ENCODE measurements around the gene RETREG3. TPM values are rescaled to one million over a fixed set of nuclear protein-coding genes. Genes with fewer than 3 reads are reported as not detected.

The RETREG3 gene
- polyA plus RNA-seq, 4 donors = 8.4 to 42.3 (median 17.0) TPM

DNA sequence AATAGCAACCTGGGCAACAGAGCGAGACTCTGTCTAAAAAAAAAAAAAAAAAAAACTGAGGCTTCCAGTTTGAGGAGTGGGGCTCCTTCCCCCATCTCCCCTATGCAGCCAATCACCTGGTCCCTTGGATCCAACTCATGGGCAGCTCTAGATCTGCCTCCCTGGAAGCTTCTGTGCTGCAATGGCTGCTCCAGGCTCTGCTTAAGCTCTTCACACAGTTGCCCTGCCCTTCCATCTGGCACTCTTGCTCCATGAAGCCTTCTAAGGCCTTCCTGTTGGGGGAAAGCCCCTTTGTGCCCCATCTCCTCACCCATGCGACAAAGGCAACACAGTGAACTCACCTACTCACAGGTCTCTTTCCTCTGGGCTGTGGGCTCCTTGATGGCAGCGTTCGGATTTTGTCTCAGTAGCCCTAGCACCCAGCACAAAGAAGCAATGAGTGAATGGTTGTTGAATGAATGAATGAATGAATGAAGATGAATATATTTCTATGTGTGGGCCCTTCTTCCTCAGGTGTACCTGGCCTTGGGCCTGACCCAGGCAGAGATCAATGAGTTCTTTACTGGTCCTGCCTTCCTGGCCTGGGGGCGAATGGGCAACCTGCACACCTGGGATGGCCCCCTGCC is 71.2 kb downstream of the RETREG3 start:
- FAIRE-seq (no peak), DNase-seq (no peak)
- H3K4me1 ChIP-seq (ENCODE audit: control insufficient read depth in 3 of 3, insufficient read depth in 2 of 3, low read depth in 1 of 3, low read length in 2 of 3) = peaks cover 3 to 28% (median 11%) of the 10 kb centered on the region in 3 donors
- peaks cover 0 to 53% (median 0%) of the 10 kb centered on the region in 3 donors for H3K36me3 ChIP-seq (ENCODE audit: control insufficient read depth in 3 of 3, insufficient read depth in 2 of 3, low read depth in 1 of 3, low read length in 3 of 3)
- 92 to 94% (median 93%) methylated on average over 5 of the region's 5 CpGs for WGBS, 3 donors
- H3K27ac ChIP-seq (ENCODE audit: low read depth in 1 of 3, low read length in 2 of 3) = no peak overlapping the region
- H3K4me3 ChIP-seq (ENCODE audit: low read depth in 1 of 3, low read length in 3 of 3) = no peak overlapping the region
- H3K27me3 ChIP-seq (ENCODE audit: control insufficient read depth in 3 of 3, insufficient read depth in 3 of 3, low read length in 3 of 3) = no peaks in the 10 kb centered on the region
- H3K9me3 ChIP-seq (ENCODE audit: control insufficient read depth in 2 of 2, insufficient read depth in 1 of 2, low read depth in 1 of 2, low read length in 1 of 2) = no peaks in the 10 kb centered on the region

DNA sequence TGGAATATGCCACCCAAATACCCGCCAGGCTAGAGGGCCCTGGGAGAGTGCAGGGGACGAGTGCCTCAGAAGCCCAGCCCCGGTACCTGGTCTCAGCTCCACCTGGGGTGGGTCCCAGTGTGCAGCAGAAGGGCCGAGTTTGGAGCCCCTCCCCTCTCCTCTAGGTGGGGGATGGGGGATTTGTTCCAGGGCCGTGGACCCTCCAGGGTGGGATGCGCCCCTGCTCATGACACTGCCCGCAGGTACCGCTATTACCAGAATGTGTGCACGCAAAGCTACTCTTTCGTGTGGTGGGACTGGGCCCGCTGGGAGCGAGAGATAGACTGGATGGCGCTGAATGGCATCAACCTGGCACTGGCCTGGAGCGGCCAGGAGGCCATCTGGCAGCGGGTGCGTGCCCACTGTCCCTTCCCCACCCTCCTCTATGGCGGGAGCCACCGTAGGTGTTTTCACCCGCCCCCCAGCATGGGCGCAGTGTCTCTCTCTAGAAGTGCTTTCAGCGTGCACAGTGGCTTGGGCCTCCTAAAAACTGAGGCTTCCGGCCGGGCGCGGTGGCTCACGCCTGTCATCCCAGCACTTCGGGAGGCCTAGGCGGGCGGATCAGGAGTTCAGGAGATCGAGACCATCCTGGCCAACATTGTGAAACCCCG is 71.9 kb downstream of the RETREG3 start:
- FAIRE-seq = no peak
- no peak for DNase-seq
- peaks cover 0 to 47% (median 0%) of the 10 kb centered on the region in 3 donors for H3K36me3 ChIP-seq (ENCODE audit: control insufficient read depth in 3 of 3, insufficient read depth in 2 of 3, low read depth in 1 of 3, low read length in 3 of 3)
- no peaks in the 10 kb centered on the region for H3K27me3 ChIP-seq (ENCODE audit: control insufficient read depth in 3 of 3, insufficient read depth in 3 of 3, low read length in 3 of 3)
- 85 to 87% (median 86%) methylated on average over 29 to 31 of the region's 31 CpGs for WGBS, 3 donors
- H3K9me3 ChIP-seq (ENCODE audit: control insufficient read depth in 2 of 2, insufficient read depth in 1 of 2, low read depth in 1 of 2, low read length in 1 of 2) = no peaks in the 10 kb centered on the region
- H3K4me1 ChIP-seq (ENCODE audit: control insufficient read depth in 3 of 3, insufficient read depth in 2 of 3, low read depth in 1 of 3, low read length in 2 of 3) = peaks cover 3 to 28% (median 11%) of the 10 kb centered on the region in 3 donors
- peak overlapping the region; percentile 69 to 80 (median 79) for H3K4me3 ChIP-seq (ENCODE audit: low read depth in 1 of 3, low read length in 3 of 3)
- peak overlapping the region in 2 of 3 donors; percentile 76 to 88 for H3K27ac ChIP-seq (ENCODE audit: low read depth in 1 of 3, low read length in 2 of 3)

DNA sequence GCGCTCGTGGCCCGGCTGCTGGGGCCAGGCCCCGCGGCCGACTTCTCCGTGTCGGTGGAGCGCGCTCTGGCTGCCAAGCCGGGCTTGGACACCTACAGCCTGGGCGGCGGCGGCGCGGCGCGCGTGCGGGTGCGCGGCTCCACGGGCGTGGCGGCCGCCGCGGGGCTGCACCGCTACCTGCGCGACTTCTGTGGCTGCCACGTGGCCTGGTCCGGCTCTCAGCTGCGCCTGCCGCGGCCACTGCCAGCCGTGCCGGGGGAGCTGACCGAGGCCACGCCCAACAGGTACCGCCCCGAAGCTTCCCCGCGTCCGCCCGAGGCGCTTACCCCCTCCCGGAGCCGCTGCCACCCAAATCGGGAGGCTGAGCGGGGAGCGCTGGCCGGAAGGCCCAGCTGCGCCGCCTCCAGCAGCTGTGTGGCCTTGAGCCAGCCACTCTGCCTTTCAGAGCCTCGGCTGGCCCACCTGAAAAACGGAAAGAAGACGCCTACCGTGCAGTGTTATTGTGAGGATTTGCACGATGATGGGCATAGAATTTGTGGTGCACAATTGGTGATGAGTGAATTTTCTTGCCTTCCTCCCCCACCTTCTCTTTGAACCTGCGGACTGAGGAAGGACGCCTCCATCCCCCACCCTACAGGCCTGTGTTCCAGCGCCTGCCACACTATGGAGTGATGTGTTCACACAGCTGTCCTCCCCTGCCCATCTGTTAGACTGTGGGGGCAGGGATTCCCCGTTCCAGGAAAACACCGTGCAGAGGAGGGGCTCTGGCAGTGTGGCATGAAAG is 72.6 kb downstream of the RETREG3 start:
- Histone ChIP-seq H3K27ac (ENCODE audit: low read depth in 1 of 3, low read length in 2 of 3) (peak overlapping the region; percentile 64 to 88 (median 76)), H3K4me1 (ENCODE audit: control insufficient read depth in 3 of 3, insufficient read depth in 2 of 3, low read depth in 1 of 3, low read length in 2 of 3) (peaks cover 3 to 31% (median 9%) of the 10 kb centered on the region in 3 donors), H3K4me3 (ENCODE audit: low read depth in 1 of 3, low read length in 3 of 3) (peak overlapping the region; percentile 69 to 80 (median 79)), H3K27me3 (ENCODE audit: control insufficient read depth in 3 of 3, insufficient read depth in 3 of 3, low read length in 3 of 3) (no peaks in the 10 kb centered on the region), H3K9me3 (ENCODE audit: control insufficient read depth in 2 of 2, insufficient read depth in 1 of 2, low read depth in 1 of 2, low read length in 1 of 2) (no peaks in the 10 kb centered on the region), H3K36me3 (ENCODE audit: control insufficient read depth in 3 of 3, insufficient read depth in 2 of 3, low read depth in 1 of 3, low read length in 3 of 3) (peaks cover 0 to 39% (median 0%) of the 10 kb centered on the region in 3 donors)
- WGBS, 3 donors = 1% methylated on average over 40 to 65 of the region's 65 CpGs
- DNase-seq = peak; percentile 66 to 89
- no peak for FAIRE-seq

DNA sequence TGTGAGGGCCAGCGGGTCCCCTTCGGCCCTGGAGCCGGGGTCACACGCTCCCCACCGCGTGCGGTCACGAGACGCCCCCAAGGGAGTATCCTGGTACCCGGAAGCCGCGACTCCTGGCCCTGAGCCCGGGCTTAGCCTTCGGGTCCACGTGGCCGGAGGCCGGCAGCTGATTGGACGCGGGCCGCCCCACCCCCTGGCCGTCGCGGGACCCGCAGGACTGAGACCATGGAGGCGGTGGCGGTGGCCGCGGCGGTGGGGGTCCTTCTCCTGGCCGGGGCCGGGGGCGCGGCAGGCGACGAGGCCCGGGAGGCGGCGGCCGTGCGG is 73.2 kb downstream of the RETREG3 start, which contains the start of gene NAGLU:
Gene NAGLU, plus strand, starts transcription at position 194 of the 324 bp plus-strand sequence. Its CDS starts 32 bp downstream, at position 226.
- Histone ChIP-seq H3K27ac (ENCODE audit: low read depth in 1 of 3, low read length in 2 of 3) (peak within 1 kb of the TSS; percentile 64 to 88 (median 76)), H3K9me3 (ENCODE audit: control insufficient read depth in 2 of 2, insufficient read depth in 1 of 2, low read depth in 1 of 2, low read length in 1 of 2) (no peaks in the 10 kb centered on the region), H3K27me3 (ENCODE audit: control insufficient read depth in 3 of 3, insufficient read depth in 3 of 3, low read length in 3 of 3) (no peaks in the 10 kb centered on the region), H3K4me3 (ENCODE audit: low read depth in 1 of 3, low read length in 3 of 3) (peak within 1 kb of the TSS; percentile 69 to 80 (median 79)), H3K4me1 (ENCODE audit: control insufficient read depth in 3 of 3, insufficient read depth in 2 of 3, low read depth in 1 of 3, low read length in 2 of 3) (peaks cover 7 to 33% (median 8%) of the 10 kb centered on the region in 3 donors), H3K36me3 (ENCODE audit: control insufficient read depth in 3 of 3, insufficient read depth in 2 of 3, low read depth in 1 of 3, low read length in 3 of 3) (peaks cover 0 to 34% (median 0%) of the 10 kb centered on the region in 3 donors)
- 0 to 1% (median 0%) methylated on average over 27 to 40 of the region's 40 CpGs for WGBS, 3 donors
- no peak for FAIRE-seq
- peak; percentile 90 to 96 for DNase-seq

GRCh38 chr17:42535155-42536047 is 73.8 kb downstream of the RETREG3 start:
- Histone ChIP-seq H3K27me3 (ENCODE audit: control insufficient read depth in 3 of 3, insufficient read depth in 3 of 3, low read length in 3 of 3) (no peaks in the 10 kb centered on the region), H3K36me3 (ENCODE audit: control insufficient read depth in 3 of 3, insufficient read depth in 2 of 3, low read depth in 1 of 3, low read length in 3 of 3) (peaks cover 0 to 30% (median 0%) of the 10 kb centered on the region in 3 donors), H3K4me1 (ENCODE audit: control insufficient read depth in 3 of 3, insufficient read depth in 2 of 3, low read depth in 1 of 3, low read length in 2 of 3) (peaks cover 5 to 34% (median 9%) of the 10 kb centered on the region in 3 donors), H3K4me3 (ENCODE audit: low read depth in 1 of 3, low read length in 3 of 3) (peak overlapping the region; percentile 69 to 80 (median 79)), H3K9me3 (ENCODE audit: control insufficient read depth in 2 of 2, insufficient read depth in 1 of 2, low read depth in 1 of 2, low read length in 1 of 2) (no peaks in the 10 kb centered on the region), H3K27ac (ENCODE audit: low read depth in 1 of 3, low read length in 2 of 3) (peak overlapping the region in 2 of 3 donors; percentile 69 to 88)
- 43 to 46% (median 45%) methylated on average over 26 of the region's 26 CpGs for WGBS, 3 donors
- DNase-seq (no peak), FAIRE-seq (no peak)

DNA sequence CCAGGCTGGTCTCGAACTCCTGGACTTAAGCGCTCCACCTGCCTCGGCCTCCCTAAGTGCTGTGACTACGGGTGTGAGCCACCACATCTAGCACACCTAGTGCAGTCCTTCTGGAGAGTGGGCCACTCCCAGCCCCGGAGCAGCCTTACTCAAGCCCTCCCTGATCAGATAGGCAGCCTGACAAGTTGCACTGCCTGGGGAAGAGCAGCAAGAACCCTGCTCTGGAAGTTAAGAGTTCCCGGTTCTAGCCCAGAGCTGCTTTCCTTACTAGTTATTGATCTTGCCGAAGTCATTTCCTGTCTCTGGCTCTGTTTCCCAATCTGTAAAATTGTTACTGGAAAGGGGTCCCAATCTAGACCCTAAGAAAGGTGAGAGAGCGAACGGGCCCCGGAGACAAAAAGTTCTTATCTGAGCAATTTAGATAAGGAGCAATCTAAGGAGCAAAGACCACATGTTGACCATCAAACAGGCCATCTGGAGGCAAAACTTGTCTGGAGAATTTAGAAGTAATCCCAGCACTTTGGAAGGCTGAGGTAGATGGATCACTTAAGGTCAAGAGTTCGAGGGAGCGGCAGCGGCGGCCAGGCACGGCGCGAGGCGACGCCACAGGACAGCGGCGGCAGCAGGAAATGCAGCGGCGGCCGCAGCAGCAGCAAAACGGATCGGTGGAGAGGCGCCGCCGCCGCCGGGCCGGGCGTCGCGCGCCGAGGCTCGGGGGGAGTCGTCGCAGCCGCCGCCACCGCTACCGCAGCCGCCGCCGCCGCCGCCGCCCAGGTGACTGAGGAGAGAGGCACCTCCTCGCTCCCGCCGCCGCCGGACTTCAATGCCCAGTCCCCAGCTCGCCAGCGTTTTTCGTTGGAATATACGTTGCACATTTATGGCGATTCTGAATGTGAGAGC is 77.5 kb downstream of the RETREG3 start:
- no peak for FAIRE-seq
- 6 to 10% (median 10%) methylated on average over 49 to 60 of the region's 60 CpGs for WGBS, 3 donors
- H3K9me3 ChIP-seq (ENCODE audit: control insufficient read depth in 2 of 2, insufficient read depth in 1 of 2, low read depth in 1 of 2, low read length in 1 of 2) = peaks cover 0 to 4% of the 10 kb centered on the region in 2 donors
- no peaks in the 10 kb centered on the region for H3K27me3 ChIP-seq (ENCODE audit: control insufficient read depth in 3 of 3, insufficient read depth in 3 of 3, low read length in 3 of 3)
- DNase-seq = peak; percentile 81 to 89
- H3K36me3 ChIP-seq (ENCODE audit: control insufficient read depth in 3 of 3, insufficient read depth in 2 of 3, low read depth in 1 of 3, low read length in 3 of 3) = peaks cover 0 to 3% (median 0%) of the 10 kb centered on the region in 3 donors
- H3K4me1 ChIP-seq (ENCODE audit: control insufficient read depth in 3 of 3, insufficient read depth in 2 of 3, low read depth in 1 of 3, low read length in 2 of 3) = peaks cover 3 to 35% (median 9%) of the 10 kb centered on the region in 3 donors
- peak overlapping the region; percentile 20 to 56 (median 52) for H3K4me3 ChIP-seq (ENCODE audit: low read depth in 1 of 3, low read length in 3 of 3)
- peak overlapping the region; percentile 88 to 94 (median 92) for H3K27ac ChIP-seq (ENCODE audit: low read depth in 1 of 3, low read length in 2 of 3)

DNA sequence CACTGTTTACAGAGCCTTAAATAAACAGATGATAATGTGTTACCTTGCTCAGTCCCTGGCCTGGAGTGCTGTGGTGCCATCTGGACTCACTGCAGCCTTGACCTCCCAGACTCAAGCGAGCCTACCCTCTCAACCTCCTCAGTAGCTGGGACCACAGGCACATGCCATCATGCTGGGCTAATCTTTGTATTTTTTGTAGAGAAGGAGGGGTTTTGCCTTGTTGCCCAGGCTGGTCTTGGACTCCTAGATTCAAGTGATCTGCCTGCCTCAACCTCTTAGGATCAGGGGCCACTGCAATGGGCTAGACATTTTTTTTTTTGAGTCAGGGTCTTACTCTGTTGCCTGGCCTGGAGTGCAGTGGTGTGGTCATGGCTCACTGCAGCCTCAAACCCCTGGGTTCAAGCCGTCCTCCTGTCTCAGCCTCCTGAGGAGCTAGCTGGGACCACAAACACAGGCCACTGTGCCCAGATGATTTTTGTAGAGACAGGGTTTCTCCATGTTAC is 78.2 kb downstream of the RETREG3 start:
- no peak for DNase-seq
- Histone ChIP-seq H3K4me3 (ENCODE audit: low read depth in 1 of 3, low read length in 3 of 3) (no peak overlapping the region), H3K9me3 (ENCODE audit: control insufficient read depth in 2 of 2, insufficient read depth in 1 of 2, low read depth in 1 of 2, low read length in 1 of 2) (peaks cover 0 to 4% of the 10 kb centered on the region in 2 donors), H3K36me3 (ENCODE audit: control insufficient read depth in 3 of 3, insufficient read depth in 2 of 3, low read depth in 1 of 3, low read length in 3 of 3) (peaks cover 0 to 3% (median 0%) of the 10 kb centered on the region in 3 donors), H3K27ac (ENCODE audit: low read depth in 1 of 3, low read length in 2 of 3) (peak overlapping the region; percentile 88 to 94 (median 92)), H3K27me3 (ENCODE audit: control insufficient read depth in 3 of 3, insufficient read depth in 3 of 3, low read length in 3 of 3) (no peaks in the 10 kb centered on the region), H3K4me1 (ENCODE audit: control insufficient read depth in 3 of 3, insufficient read depth in 2 of 3, low read depth in 1 of 3, low read length in 2 of 3) (peaks cover 3 to 33% (median 9%) of the 10 kb centered on the region in 3 donors)
- 61 to 77% (median 67%) methylated on average over 2 of the region's 2 CpGs for WGBS, 3 donors
- FAIRE-seq = no peak
